Muscle layer of duodenum (tissue), 2 donors: Measurements from ENCODE around the gene DIAPH2.
A peak's percentile ranks its signal among the peaks of the same experiment; 100 is the strongest.

Experiments used
- H3K27ac ChIP-seq: one replicate; pipeline ENCODE4 v1.7.0; 2013; ENCODE audit warnings: mild to moderate bottlenecking, low read length
- H3K27me3 ChIP-seq: one replicate; pipeline ENCODE4 v1.7.0; 2013; ENCODE audit warnings: low read depth, mild to moderate bottlenecking, control low read depth, low read length
- H3K36me3 ChIP-seq, 2 donors: one replicate each; pipeline ENCODE4 v1.7.0; 2013; ENCODE audit warnings: low read length in 2 of 2, control low read depth in 1 of 2, mild to moderate bottlenecking in 1 of 2; ENCODE audit not compliant: insufficient read depth in 2 of 2, control insufficient read depth in 1 of 2
- H3K4me1 ChIP-seq, 2 donors: one replicate each; pipeline ENCODE4 v1.7.0; 2013; ENCODE audit warnings: low read length in 2 of 2, mild to moderate bottlenecking in 2 of 2, control low read depth in 1 of 2, moderate library complexity in 1 of 2; ENCODE audit not compliant: insufficient read depth in 2 of 2, control insufficient read depth in 1 of 2
- H3K4me3 ChIP-seq, 2 donors: one replicate each; pipeline ENCODE4 v1.7.0; 2013; ENCODE audit warnings: low read length in 2 of 2, low read depth in 1 of 2, mild to moderate bottlenecking in 1 of 2
- H3K9me3 ChIP-seq, 2 donors: one replicate each; pipeline ENCODE4 v1.7.0; 2013; ENCODE audit warnings: low read length in 2 of 2, control low read depth in 1 of 2, mild to moderate bottlenecking in 1 of 2; ENCODE audit not compliant: control insufficient read depth in 1 of 2
- donor health status: healthy.

Gene DIAPH2

DNA sequence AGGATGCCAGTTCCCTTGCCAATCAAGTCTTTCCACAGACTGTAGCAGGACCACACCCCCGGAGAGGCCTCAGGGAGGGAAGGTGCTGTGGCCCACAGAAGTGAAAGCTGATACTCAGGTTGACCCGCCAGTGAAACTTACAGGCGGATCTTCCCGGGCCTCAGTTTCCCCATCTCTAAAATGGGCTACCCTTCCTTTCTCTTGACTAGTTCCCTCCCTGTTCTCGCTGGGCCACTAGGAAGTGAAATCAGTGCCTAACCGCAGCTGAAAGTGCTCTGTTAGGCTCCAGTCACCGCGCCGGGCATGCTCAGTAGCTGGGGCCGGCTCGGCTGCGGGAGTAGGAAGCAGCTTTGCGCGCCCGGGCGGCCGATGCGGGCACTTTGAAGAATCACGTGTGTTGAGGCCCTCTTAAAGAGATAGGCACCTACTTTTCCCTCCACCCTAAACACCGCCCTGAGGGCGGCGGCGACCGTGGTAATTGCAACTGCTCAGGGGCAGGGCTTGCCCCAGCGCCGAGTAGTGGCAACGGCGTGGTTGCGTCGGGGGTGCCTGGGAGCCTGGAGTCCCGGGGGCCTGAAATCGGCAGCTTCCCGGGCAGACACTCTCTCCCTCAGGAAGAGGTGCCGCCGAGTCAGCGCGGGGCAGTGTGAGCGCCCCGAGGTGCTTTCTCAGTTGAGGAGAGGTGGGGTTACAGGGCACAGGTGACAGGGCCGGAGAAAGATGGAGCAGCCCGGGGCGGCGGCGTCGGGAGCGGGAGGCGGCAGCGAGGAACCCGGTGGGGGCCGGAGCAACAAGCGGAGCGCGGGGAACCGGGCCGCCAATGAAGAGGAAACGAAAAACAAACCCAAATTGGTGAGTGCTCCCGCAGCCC lies at the start of gene DIAPH2:
TSS of gene DIAPH2 (plus strand) at position 504 of the 871 bp plus-strand sequence.
- Histone ChIP-seq H3K4me3 (peak within 1 kb of the TSS; percentile 82 to 83), H3K27me3 (no peaks in the 10 kb centered on the region), H3K9me3 (no peaks in the 10 kb centered on the region), H3K36me3 (no peaks in the 10 kb centered on the region), H3K27ac (peak within 1 kb of the TSS; percentile 89), H3K4me1 (no peaks in the 10 kb centered on the region)

DNA sequence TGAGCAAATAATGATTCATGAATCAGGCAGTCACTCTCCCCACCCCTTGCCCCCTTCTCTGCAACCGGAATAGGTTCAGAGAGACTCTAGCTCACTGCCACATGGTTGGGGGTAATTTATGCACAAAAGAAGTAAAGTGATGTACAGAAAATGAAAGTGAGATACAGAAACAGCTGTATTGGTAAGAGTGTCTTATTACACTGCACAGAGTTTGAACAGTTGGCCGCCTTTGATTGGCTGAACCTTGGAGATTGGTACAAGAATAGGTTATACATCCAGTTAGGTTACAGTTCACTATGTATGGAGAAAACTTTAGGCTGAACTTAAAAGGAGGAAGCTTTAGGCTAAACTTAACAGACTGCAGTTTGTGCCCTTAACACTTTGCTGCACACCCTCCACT lies 34.6 kb upstream of the DIAPH2 start:
- Histone ChIP-seq H3K27me3 (no peaks in the 10 kb centered on the region), H3K4me3 (no peak overlapping the region), H3K9me3 (no peaks in the 10 kb centered on the region), H3K4me1 (no peaks in the 10 kb centered on the region), H3K36me3 (no peaks in the 10 kb centered on the region), H3K27ac (no peak overlapping the region)

DNA sequence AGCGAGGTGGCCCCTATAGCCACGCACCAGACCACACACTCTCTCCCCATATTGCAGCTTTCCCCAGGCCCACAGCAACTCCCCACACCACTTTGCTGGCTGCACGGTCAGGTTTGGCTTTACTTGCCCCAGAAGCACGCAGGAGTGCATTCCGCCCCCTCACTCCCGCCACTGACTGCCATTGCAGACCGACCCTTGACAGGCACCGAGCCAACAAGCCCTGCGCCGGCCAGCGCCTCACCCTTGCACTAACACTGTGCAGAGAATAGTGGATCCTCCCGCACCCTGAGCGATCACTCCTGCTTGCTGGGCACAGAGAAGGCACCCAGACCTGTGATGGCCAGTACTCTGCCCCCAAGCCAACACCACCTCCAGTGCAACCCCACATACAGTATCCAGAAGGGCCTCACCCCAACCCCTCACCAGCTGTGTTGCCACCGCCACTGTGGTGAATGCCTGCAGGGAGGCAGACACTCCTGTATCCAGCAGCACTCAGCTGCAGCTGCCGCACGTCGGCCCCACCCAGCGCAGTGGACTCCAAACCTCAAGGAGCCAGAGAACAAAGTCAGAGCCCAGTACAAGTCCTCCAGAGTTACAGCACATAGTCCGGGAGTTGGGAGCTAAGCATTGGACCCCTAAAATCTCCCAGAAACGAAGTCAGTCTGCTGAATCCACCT lies 28.6 kb upstream of the DIAPH2 start:
- Histone ChIP-seq H3K9me3 (no peaks in the 10 kb centered on the region), H3K27me3 (no peaks in the 10 kb centered on the region), H3K27ac (no peak overlapping the region), H3K4me3 (no peak overlapping the region), H3K36me3 (no peaks in the 10 kb centered on the region), H3K4me1 (no peaks in the 10 kb centered on the region)

DNA sequence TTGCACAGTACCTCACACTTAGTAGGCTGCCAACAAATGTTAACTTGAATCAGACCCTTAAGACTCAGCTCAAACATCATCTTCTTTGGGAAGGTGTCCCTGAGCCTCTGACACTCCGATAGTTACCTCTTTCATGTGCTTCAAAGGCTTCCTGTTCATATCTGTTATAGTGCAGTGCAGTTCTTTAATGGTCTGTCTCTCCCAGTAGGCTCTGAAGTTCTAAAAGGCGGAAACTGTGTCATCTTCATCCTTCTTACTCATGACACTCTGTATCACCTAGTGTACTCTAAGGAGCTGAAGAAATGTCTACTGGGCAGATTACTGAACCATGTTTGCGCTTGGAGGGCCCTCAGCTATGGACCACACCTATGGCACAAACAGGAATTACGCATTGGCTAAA lies 2.1 kb upstream of the DIAPH2 start:
- no peaks in the 10 kb centered on the region for H3K4me1 ChIP-seq
- H3K27ac ChIP-seq: no peak overlapping the region
- H3K4me3 ChIP-seq: no peak overlapping the region
- H3K27me3 ChIP-seq: no peaks in the 10 kb centered on the region
- H3K36me3 ChIP-seq: no peaks in the 10 kb centered on the region
- no peaks in the 10 kb centered on the region for H3K9me3 ChIP-seq

DNA sequence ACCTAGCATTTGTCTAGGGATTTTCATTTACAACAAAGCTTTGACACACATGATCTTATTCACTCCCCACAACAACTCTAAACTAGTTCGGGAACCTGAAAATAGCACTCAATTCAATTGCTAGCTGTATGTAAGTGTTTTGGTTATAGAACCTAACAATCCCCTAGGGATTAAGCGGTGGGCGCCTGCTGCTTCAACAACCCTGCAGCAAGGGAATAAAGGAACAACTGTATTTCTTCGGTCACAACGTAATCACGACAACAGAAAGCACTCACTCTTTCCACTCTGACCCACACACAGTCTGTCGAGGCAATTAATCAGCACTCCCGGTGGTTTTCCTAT lies 674 bp upstream of the DIAPH2 start:
- H3K36me3 ChIP-seq: no peaks in the 10 kb centered on the region
- H3K9me3 ChIP-seq: no peaks in the 10 kb centered on the region
- no peak overlapping the region for H3K27ac ChIP-seq
- H3K27me3 ChIP-seq: no peaks in the 10 kb centered on the region
- no peaks in the 10 kb centered on the region for H3K4me1 ChIP-seq
- H3K4me3 ChIP-seq: peak overlapping the region; percentile 82 to 83

DNA sequence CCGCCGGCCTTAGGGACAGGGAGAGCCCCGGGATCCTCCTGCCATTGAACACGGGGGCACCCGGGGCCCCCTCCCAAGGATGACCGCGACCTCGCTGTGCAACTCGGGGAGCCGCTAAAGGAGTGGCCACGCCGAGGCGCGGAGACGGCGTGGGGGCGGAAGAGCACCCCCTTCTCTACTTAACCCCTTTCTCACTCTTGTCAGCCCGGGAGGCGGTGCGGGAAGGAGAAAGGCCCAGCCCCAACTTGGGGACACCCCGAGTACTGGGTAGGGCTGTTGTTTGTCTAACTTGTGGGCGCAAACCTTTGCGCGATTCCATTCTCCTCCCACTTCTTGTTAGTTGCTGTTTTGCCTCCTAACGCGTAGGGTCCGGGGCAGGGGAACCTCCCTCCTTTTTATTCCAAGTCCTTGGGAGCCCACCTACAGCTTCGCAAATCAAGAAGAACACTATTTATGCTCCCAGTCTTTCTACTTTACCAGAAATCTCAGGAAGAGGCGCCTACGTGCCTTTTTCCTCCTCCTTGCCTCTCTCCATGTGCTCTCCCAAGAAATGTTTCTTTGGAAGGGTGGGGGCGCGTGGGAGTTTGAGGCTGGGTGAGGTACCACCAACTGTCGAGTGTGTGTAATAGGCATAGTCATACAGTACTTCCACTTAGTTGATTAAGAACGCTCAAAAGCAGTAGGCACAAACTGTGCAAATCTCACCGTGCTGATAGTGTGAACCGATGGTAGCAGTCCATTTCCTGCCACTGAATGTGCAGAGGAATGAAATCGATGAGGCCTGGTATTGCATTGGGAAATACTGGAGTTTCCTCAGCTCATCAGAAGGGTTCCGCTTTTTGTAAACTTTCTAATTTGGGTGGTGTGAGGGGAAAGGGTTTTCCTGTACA lies 813 bp downstream of the DIAPH2 start:
- Histone ChIP-seq H3K4me1 (no peaks in the 10 kb centered on the region), H3K9me3 (no peaks in the 10 kb centered on the region), H3K27me3 (no peaks in the 10 kb centered on the region), H3K36me3 (no peaks in the 10 kb centered on the region), H3K4me3 (peak overlapping the region; percentile 82 to 83), H3K27ac (peak overlapping the region; percentile 89)

DNA sequence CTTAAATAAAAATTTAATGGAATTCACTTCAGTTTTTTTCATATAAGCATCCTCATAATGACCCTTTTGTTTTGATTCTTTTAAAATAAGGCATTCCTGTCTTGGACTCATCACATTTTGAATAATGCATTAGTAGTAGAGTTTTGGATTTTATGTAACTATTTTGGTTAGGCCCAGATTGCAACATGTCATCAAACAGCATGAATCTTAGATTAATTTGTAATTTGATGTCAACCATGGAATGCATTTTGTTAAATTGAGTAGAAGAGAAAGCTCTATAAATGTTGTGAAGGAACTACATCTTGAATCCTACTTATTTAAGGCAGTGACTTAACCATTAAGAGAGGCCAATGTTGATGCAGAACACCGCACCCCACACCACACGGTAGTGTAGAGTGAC lies 3.1 kb downstream of the DIAPH2 start:
- no peaks in the 10 kb centered on the region for H3K27me3 ChIP-seq
- H3K36me3 ChIP-seq: no peaks in the 10 kb centered on the region
- H3K9me3 ChIP-seq: no peaks in the 10 kb centered on the region
- no peak overlapping the region for H3K27ac ChIP-seq
- H3K4me1 ChIP-seq: peaks cover 2 to 3% of the 10 kb centered on the region in 2 donors
- H3K4me3 ChIP-seq: no peak overlapping the region

DNA sequence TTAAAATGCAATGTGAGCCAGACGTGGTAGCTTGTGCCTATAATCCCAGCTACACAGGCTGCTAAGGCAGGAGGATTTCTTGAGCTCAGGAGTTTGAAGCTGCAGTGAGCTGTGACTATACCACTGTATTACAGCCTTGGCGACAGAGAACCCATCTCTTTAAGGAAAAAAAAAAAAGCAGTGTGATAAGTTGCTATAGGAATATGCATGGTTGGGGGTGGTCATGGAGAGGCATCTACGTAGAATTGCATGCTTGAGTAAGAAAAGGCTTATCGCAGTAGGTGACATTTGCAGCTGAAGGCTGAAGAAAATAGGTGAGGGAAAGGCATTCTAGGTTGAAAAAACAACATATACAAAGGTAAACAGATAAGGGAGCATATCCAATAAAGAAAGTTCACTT lies 4.1 kb downstream of the DIAPH2 start:
- Histone ChIP-seq H3K9me3 (no peaks in the 10 kb centered on the region), H3K4me1 (peaks cover 2 to 3% of the 10 kb centered on the region in 2 donors), H3K27ac (no peak overlapping the region), H3K4me3 (no peak overlapping the region), H3K27me3 (no peaks in the 10 kb centered on the region), H3K36me3 (no peaks in the 10 kb centered on the region)

DNA sequence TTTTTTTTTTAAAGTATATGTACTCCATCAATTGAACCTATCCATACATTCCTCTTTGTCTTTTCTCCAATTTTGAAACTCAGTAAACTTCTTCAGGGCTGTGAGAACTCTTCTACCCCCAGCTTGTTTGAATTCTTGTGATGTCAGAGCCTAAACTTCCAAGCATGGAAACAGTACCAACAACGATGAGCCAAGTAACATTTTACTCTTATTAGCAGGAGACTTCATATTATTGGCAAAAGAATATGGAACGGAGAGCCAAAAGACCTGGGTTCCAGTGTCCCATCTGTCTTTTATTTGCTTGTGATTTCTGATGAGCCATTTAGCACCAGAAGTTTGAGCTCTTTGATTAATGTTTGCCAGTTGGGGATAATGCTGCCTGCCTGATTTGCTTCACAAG lies 5.3 kb downstream of the DIAPH2 start:
- Histone ChIP-seq H3K27me3 (no peaks in the 10 kb centered on the region), H3K4me3 (no peak overlapping the region), H3K36me3 (no peaks in the 10 kb centered on the region), H3K9me3 (no peaks in the 10 kb centered on the region), H3K4me1 (peaks cover 2 to 3% of the 10 kb centered on the region in 2 donors), H3K27ac (no peak overlapping the region)

DNA sequence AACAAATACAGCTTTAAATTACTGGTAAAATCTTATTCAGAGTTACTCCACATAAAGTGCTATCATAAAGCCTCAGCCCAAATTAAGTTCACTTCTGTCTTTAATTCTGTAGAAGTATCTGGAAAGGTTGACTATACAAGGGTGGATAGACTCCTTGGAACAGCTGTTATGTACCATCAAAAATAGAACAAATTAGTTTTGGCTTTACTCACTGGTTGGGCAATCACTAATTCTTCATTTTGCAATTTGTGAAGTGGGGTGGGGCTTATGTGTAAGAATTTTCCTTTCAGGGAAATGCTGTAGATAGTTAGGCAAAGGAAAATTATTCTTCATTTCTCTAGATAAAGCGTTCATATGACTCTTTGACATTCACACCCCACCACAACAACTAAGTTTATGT lies 7.8 kb downstream of the DIAPH2 start:
- H3K36me3 ChIP-seq: no peaks in the 10 kb centered on the region
- H3K4me3 ChIP-seq: no peak overlapping the region
- H3K27me3 ChIP-seq: no peaks in the 10 kb centered on the region
- peaks cover 2 to 3% of the 10 kb centered on the region in 2 donors for H3K4me1 ChIP-seq
- H3K27ac ChIP-seq: no peak overlapping the region
- no peaks in the 10 kb centered on the region for H3K9me3 ChIP-seq

DNA sequence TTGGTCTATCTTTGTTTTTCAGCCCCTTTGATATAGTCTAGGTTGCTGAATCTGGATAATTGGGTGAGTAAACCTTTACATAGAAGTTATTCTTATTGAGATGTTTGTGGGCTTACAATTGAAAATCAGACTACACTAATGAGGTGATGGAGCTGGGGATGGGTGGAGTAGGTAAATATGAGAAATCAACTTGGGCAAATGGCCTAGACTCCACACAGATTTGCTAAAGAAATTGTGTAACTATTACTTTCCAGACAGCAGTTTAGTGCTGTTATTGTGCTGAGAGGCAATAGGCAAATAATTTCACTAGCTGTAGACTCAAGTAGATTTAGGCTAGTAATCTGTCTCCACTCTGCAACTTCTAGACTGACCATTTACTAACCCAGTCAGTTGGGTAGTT lies 8.2 kb downstream of the DIAPH2 start:
- peaks cover 2 to 3% of the 10 kb centered on the region in 2 donors for H3K4me1 ChIP-seq
- no peak overlapping the region for H3K27ac ChIP-seq
- H3K9me3 ChIP-seq: no peaks in the 10 kb centered on the region
- no peaks in the 10 kb centered on the region for H3K36me3 ChIP-seq
- no peak overlapping the region for H3K4me3 ChIP-seq
- no peaks in the 10 kb centered on the region for H3K27me3 ChIP-seq
